ENCODE results near the gene BSCL2. TPM values are rescaled to one million over a fixed set of nuclear protein-coding genes. Genes with fewer than 3 reads are reported as not detected.

Gene BSCL2
- total and polyA plus RNA-seq, 4 donors, result 15.1 to 40.0 (median 28.7) TPM

DNA sequence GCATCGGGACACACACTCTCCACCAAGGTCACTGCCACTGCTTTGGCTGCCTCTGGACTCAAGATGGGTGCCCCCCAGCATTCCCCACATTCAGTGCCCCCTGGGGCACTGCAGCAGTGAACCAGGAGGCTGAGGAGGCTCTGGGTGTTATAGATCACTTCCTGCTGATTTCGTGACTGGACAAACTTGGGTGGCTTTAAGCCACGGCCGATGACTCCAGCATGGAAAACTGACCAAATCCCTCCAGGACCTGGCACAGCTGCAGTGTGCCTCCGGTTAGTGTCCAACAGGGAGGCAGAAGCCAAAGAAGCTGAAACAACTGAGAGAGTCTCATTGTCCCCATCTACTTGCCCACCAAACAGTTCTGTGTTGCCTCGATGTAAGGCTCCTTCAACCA is 59.6 kb downstream of the BSCL2 start (continued):
- TF ChIP-seq NR2F2 (IDR thresholded peaks at IDR 0.05), result no peak
- TF ChIP-seq, protein P1, sequence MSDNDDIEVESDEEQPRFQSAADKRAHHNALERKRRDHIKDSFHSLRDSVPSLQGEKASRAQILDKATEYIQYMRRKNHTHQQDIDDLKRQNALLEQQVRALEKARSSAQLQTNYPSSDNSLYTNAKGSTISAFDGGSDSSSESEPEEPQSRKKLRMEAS (IDR thresholded peaks at IDR 0.05), result no peak
- TF ChIP-seq YY1 (IDR thresholded peaks at IDR 0.05), result no peak
- TF ChIP-seq, protein P2, sequence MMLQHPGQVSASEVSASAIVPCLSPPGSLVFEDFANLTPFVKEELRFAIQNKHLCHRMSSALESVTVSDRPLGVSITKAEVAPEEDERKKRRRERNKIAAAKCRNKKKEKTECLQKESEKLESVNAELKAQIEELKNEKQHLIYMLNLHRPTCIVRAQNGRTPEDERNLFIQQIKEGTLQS (IDR thresholded peaks at IDR 0.05), result no peak
- TF ChIP-seq FOXA2 (IDR thresholded peaks at IDR 0.05), result no peak
- TF ChIP-seq RXRA (IDR thresholded peaks at IDR 0.05), result no peak

DNA sequence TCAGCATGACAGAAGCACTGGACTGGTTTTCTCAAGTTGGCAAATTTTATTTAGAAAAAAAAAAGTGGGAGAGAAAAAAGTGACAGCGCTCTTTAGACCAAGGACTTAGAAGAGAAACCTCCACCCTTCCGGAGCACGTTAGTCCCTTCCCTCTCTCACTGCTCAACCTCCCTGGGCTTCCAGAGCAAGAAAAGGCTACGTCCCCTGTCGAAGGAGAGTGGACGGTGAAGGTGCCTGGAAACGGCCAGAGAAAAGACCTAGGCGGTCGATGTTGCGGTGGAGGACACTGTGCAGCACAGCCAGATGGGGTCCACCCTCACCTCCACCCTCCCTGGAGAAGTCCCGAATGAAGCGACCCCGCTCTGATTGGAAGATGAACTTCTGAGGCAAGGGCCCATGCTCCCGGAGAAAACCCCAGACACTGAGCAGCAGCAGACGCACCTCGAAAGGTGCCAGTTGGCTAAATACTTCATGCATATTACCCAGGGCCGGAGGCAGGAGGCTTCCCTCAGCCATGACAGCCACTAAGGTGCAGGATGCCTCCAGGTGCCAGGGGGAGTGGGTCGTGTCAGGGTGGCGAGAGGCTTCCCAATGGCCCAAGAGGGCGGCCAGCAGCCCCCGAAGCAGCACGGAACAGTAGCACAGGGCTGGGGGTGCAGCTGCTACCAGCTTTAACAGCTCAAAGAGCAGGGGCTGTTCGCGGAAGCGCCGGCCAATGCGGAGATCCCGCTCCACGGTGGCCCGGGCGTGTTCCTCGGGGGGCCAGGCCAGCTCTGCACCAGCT is 60.2 kb downstream of the BSCL2 start:
- Histone ChIP-seq H3K27ac (ENCODE audit: low read depth in 1 of 2, low read length in 2 of 2) (peak overlapping the region; percentile 64 to 97), H3K9me3 (ENCODE audit: control insufficient read depth in 4 of 4, low read length in 3 of 4) (no peaks in the 10 kb centered on the region), H3K27me3 (ENCODE audit: control insufficient read depth in 4 of 4, insufficient read depth in 4 of 4, low read length in 3 of 4) (no peaks in the 10 kb centered on the region), H3K36me3 (ENCODE audit: control insufficient read depth in 4 of 4, insufficient read depth in 3 of 4, low read depth in 1 of 4, low read length in 3 of 4) (peaks cover 0 to 14% (median 7%) of the 10 kb centered on the region in 4 donors), H3K4me3 (ENCODE audit: low read depth in 1 of 3, low read length in 3 of 3) (peak overlapping the region in 1 of 3 donors; percentile 7), H3K9ac (ENCODE audit: low read depth in 1 of 2, low read length in 2 of 2) (peak overlapping the region in 1 of 2 donors; percentile 80), H3K4me1 (ENCODE audit: control insufficient read depth in 4 of 4, insufficient read depth in 4 of 4, low read length in 3 of 4) (peaks cover 6 to 36% (median 32%) of the 10 kb centered on the region in 4 donors)
- DNase-seq (ENCODE audit: low spot score), result no peak
- TF ChIP-seq GABPA (IDR thresholded peaks at IDR 0.05 in 1 of 2, conservative IDR thresholded peaks at IDR 0.05 in 1 of 2) (no peak), RAD21 (IDR thresholded peaks at IDR 0.05) (no peak), TAF1 (conservative IDR thresholded peaks at IDR 0.05) (peak; percentile 45), JUND (IDR thresholded peaks at IDR 0.05) (no peak)
- TF ChIP-seq, protein P3, sequence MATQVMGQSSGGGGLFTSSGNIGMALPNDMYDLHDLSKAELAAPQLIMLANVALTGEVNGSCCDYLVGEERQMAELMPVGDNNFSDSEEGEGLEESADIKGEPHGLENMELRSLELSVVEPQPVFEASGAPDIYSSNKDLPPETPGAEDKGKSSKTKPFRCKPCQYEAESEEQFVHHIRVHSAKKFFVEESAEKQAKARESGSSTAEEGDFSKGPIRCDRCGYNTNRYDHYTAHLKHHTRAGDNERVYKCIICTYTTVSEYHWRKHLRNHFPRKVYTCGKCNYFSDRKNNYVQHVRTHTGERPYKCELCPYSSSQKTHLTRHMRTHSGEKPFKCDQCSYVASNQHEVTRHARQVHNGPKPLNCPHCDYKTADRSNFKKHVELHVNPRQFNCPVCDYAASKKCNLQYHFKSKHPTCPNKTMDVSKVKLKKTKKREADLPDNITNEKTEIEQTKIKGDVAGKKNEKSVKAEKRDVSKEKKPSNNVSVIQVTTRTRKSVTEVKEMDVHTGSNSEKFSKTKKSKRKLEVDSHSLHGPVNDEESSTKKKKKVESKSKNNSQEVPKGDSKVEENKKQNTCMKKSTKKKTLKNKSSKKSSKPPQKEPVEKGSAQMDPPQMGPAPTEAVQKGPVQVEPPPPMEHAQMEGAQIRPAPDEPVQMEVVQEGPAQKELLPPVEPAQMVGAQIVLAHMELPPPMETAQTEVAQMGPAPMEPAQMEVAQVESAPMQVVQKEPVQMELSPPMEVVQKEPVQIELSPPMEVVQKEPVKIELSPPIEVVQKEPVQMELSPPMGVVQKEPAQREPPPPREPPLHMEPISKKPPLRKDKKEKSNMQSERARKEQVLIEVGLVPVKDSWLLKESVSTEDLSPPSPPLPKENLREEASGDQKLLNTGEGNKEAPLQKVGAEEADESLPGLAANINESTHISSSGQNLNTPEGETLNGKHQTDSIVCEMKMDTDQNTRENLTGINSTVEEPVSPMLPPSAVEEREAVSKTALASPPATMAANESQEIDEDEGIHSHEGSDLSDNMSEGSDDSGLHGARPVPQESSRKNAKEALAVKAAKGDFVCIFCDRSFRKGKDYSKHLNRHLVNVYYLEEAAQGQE (IDR thresholded peaks at IDR 0.05), result no peak
- TF ChIP-seq, protein P2 (IDR thresholded peaks at IDR 0.05), result no peak
- 57% methylated on average over 32 of the region's 32 CpGs for WGBS

DNA sequence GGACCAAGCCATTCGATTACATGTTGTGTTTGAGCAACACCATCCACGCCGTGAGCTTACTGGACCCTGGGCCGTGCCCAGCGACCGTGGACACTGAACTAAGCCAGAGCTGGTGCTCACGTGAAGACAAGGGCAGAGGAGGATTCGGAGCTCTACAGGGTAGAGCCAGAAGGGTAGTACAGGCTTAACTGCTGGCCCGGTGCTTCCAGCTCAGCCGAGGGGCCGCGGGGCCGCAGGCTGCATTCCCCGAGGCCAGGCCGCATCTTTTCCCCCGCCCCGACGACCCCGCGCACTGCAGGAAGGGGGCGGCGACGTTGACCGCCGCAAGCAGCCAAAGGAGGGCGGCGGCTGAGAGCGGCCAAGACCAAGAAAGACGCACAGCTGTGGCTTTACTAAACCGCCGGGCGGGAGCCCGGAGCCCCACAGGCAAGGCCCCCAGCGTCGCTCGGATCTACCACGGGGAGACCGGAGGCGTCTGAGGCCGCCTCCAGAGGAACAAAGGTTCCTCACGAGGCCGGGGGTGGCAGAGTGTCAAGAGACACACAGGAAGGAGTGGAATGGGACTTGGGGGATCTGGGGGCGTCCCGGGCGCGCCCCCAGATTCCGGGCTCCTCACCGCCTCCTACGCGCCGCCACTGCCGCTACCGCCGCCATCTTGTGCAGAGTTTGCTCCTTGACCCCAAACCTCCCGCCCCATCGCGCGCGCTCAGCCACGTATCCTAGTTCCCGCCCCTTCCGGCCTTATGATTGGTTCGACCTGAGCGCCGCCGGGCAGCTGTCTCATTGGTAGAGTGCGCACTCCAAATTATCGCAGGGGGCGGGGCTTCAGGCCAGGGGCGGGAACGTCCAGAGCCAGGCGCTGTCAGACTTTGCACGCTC is 61.0 kb downstream of the BSCL2 start, which contains the start of gene GANAB:
Gene GANAB (minus strand): TSS at position 668 of the 879 bp plus-strand sequence. CDS start 14 bp downstream, at position 654.
- H3K9me3 ChIP-seq (ENCODE audit: control insufficient read depth in 4 of 4, low read length in 3 of 4), result no peaks in the 10 kb centered on the region
- H3K4me3 ChIP-seq (ENCODE audit: low read depth in 1 of 3, low read length in 3 of 3), result peak within 1 kb of the TSS; percentile 88 to 95 (median 95)
- peaks cover 0 to 14% (median 7%) of the 10 kb centered on the region in 4 donors for H3K36me3 ChIP-seq (ENCODE audit: control insufficient read depth in 4 of 4, insufficient read depth in 3 of 4, low read depth in 1 of 4, low read length in 3 of 4)
- H3K4me1 ChIP-seq (ENCODE audit: control insufficient read depth in 4 of 4, insufficient read depth in 4 of 4, low read length in 3 of 4), result peaks cover 4 to 31% (median 25%) of the 10 kb centered on the region in 4 donors
- WGBS, result under 1% methylated on average over 73 of the region's 73 CpGs
- H3K27ac ChIP-seq (ENCODE audit: low read depth in 1 of 2, low read length in 2 of 2), result peak within 1 kb of the TSS; percentile 96 to 97
- peak within 1 kb of the TSS; percentile 80 to 89 for H3K9ac ChIP-seq (ENCODE audit: low read depth in 1 of 2, low read length in 2 of 2)
- peak; percentile 99 for DNase-seq (ENCODE audit: low spot score)
- H3K27me3 ChIP-seq (ENCODE audit: control insufficient read depth in 4 of 4, insufficient read depth in 4 of 4, low read length in 3 of 4), result no peaks in the 10 kb centered on the region
- TF ChIP-seq RXRA (IDR thresholded peaks at IDR 0.05) (peak in 1 of 2 donors; percentile 37), HNF4G (IDR thresholded peaks at IDR 0.05) (no peak), EGR1 (IDR thresholded peaks at IDR 0.05; ENCODE audit: low read depth in 2 of 2) (no peak), RAD21 (IDR thresholded peaks at IDR 0.05) (peak; percentile 8 to 48), TAF1 (conservative IDR thresholded peaks at IDR 0.05) (peak; percentile 50), YY1 (IDR thresholded peaks at IDR 0.05) (peak; percentile 99), SP1 (IDR thresholded peaks at IDR 0.05) (peak; percentile 74), FOXA2 (IDR thresholded peaks at IDR 0.05) (no peak), GABPA (IDR thresholded peaks at IDR 0.05 in 1 of 2, conservative IDR thresholded peaks at IDR 0.05 in 1 of 2) (peak; percentile 45 to 90), JUND (IDR thresholded peaks at IDR 0.05) (no peak)
- TF ChIP-seq, protein P3 (IDR thresholded peaks at IDR 0.05), result peak; percentile 19
- TF ChIP-seq, protein P4, sequence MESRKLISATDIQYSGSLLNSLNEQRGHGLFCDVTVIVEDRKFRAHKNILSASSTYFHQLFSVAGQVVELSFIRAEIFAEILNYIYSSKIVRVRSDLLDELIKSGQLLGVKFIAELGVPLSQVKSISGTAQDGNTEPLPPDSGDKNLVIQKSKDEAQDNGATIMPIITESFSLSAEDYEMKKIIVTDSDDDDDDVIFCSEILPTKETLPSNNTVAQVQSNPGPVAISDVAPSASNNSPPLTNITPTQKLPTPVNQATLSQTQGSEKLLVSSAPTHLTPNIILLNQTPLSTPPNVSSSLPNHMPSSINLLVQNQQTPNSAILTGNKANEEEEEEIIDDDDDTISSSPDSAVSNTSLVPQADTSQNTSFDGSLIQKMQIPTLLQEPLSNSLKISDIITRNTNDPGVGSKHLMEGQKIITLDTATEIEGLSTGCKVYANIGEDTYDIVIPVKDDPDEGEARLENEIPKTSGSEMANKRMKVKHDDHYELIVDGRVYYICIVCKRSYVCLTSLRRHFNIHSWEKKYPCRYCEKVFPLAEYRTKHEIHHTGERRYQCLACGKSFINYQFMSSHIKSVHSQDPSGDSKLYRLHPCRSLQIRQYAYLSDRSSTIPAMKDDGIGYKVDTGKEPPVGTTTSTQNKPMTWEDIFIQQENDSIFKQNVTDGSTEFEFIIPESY (IDR thresholded peaks at IDR 0.05), result peak; percentile 45

Data from liver (tissue), 9 donors.